Endothelial cell of umbilical vein (primary cell): ENCODE results near the gene FMNL2. TPM values are rescaled to one million over a fixed set of nuclear protein-coding genes. Genes with fewer than 3 reads are reported as not detected.

Experiments
- BruUV-seq: library from RNA; stranded (reverse); fragments of 400-500 nt; replicated peaks from 2 replicates; lab custom pipeline; 2021; lab: Mats Ljungman, UMichigan
- CTCF ChIA-PET: fragments of 300-600, 350-600 bp; sonication (Branson Sonifier 250); formaldehyde crosslinking; loops from one replicate; lab custom pipeline; 2021; ENCODE audit warnings: antibody characterized with exemption, inconsistent platforms; lab: Charles Lee
- POLR2A ChIA-PET: fragments of 300-600, 350-600 bp; sonication (Branson Sonifier 250); formaldehyde crosslinking; loops from one replicate; lab custom pipeline; 2021; ENCODE audit warnings: antibody characterized with exemption, inconsistent platforms; lab: Charles Lee
- DNase-seq: peaks from one replicate; pipeline ENCODE4 v3.0.0-alpha.2; 2011; ENCODE audit warnings: low read depth, low spot score
- FAIRE-seq: peaks from 2 replicates; lab custom pipeline; 2011; peaks lifted over from hg19 to GRCh38; lab: Jason Lieb, UNC
- H2AFZ ChIP-seq: 2 replicates; pipeline ENCODE4 v1.6.0; 2012; ENCODE audit warnings: low read depth, low read length, control low read depth, inconsistent platforms
- H3K27ac ChIP-seq: 2 replicates; pipeline ENCODE4 v1.5.1; 2011; ENCODE audit warnings: low read depth, mild to moderate bottlenecking, control low read depth, low read length, moderate library complexity; ENCODE audit not compliant: insufficient read depth
- H3K27me3 ChIP-seq, 2 experiments: 2 replicates each; pipeline versions ENCODE4 v1.6.0 to v1.6.1; 2011; ENCODE audit warnings: low read length in 2 of 2, mixed read lengths in 1 of 2; ENCODE audit not compliant: control insufficient read depth in 2 of 2, insufficient read depth in 2 of 2
- H3K36me3 ChIP-seq, 2 experiments: 2 replicates in 1 of 2; 3 replicates in 1 of 2; pipeline ENCODE4 v1.5.1; 2011; ENCODE audit warnings: low read length in 2 of 2, mild to moderate bottlenecking in 1 of 2, moderate library complexity in 1 of 2; ENCODE audit not compliant: control insufficient read depth in 2 of 2, insufficient read depth in 2 of 2; ENCODE audit errors: extremely low read depth in 1 of 2
- H3K4me1 ChIP-seq: 3 replicates; pipeline ENCODE4 v1.5.1; 2011; ENCODE audit warnings: mild to moderate bottlenecking, low read length; ENCODE audit not compliant: control insufficient read depth, insufficient read depth; ENCODE audit errors: extremely low read depth
- H3K4me2 ChIP-seq: 2 replicates; pipeline ENCODE4 v1.6.1; 2011; ENCODE audit warnings: low read length, control low read depth, mixed read lengths; ENCODE audit not compliant: insufficient read depth
- H3K4me3 ChIP-seq, 3 experiments: fragments of 200-600 bp in 1 of 3; sonication (generic), shearing (Covaris generic) in 1 of 3; replicated peaks in 1 of 3; 2 replicates each; pipeline ENCODE4 v1.5.1; 2011 to 2016; ENCODE audit warnings: control low read depth in 3 of 3, low read length in 3 of 3, mild to moderate bottlenecking in 2 of 3, inconsistent platforms in 1 of 3, low read depth in 1 of 3, moderate library complexity in 1 of 3; ENCODE audit not compliant: insufficient read depth in 1 of 3
- H3K79me2 ChIP-seq: 2 replicates; pipeline ENCODE4 v1.6.0; 2012; ENCODE audit warnings: low read length, inconsistent platforms; ENCODE audit not compliant: control insufficient read depth, insufficient read depth
- H3K9ac ChIP-seq: replicated peaks from 2 replicates; pipeline ENCODE3; 2011; ENCODE audit warnings: low read length, control low read depth; ENCODE audit not compliant: insufficient read depth; ENCODE audit errors: extremely low read depth
- H3K9me1 ChIP-seq: replicated peaks from 3 replicates; pipeline ENCODE4 v1.6.0; 2011; ENCODE audit warnings: mild to moderate bottlenecking, low read length; ENCODE audit not compliant: control insufficient read depth, insufficient read depth; ENCODE audit errors: extremely low read depth
- H3K9me3 ChIP-seq: replicated peaks from 2 replicates; pipeline ENCODE4 v1.5.1; 2012; ENCODE audit warnings: low read length, inconsistent platforms; ENCODE audit not compliant: control insufficient read depth, insufficient read depth
- H4K20me1 ChIP-seq: replicated peaks from 2 replicates; pipeline ENCODE3; 2011; ENCODE audit warnings: mild to moderate bottlenecking, low read length; ENCODE audit not compliant: control insufficient read depth, insufficient read depth; ENCODE audit errors: extremely low read depth
- CTCF ChIP-seq, 2 donors: IDR thresholded peaks; 1 replicate in 1 of 2; 2 replicates in 1 of 2; pipeline ENCODE4 v1.5.1; 2011; ENCODE audit warnings: low read length in 2 of 2, mild to moderate bottlenecking in 2 of 2, moderate library complexity in 2 of 2, control low read depth in 1 of 2, inconsistent platforms in 1 of 2, low read depth in 1 of 2; ENCODE audit not compliant: insufficient read depth in 1 of 2; ENCODE audit errors: extremely low read depth in 1 of 2
- EZH2 ChIP-seq: IDR thresholded peaks from 2 replicates; pipeline ENCODE4 v1.6.1; 2012; ENCODE audit warnings: borderline replicate concordance, low read depth, mild to moderate bottlenecking, moderate library complexity, low read length, inconsistent platforms; ENCODE audit not compliant: severe bottlenecking
- FOS ChIP-seq: IDR thresholded peaks from 2 replicates; pipeline ENCODE4 v1.6.1; 2011; ENCODE audit warnings: mild to moderate bottlenecking, low read length, moderate library complexity, borderline replicate concordance; ENCODE audit not compliant: insufficient read depth
- GATA2 ChIP-seq: IDR thresholded peaks from 2 replicates; pipeline ENCODE4 v1.7.0; 2011; ENCODE audit warnings: low read depth, mild to moderate bottlenecking, moderate library complexity, mixed read lengths, low read length; ENCODE audit not compliant: insufficient read length, insufficient read depth
- JUN ChIP-seq: IDR thresholded peaks from 2 replicates; pipeline ENCODE4 v1.6.1; 2011; ENCODE audit warnings: borderline replicate concordance, low read depth; ENCODE audit not compliant: insufficient read length, insufficient read depth
- MAX ChIP-seq: IDR thresholded peaks from 2 replicates; pipeline ENCODE4 v1.6.1; 2011; ENCODE audit not compliant: insufficient read depth, insufficient read length
- MYC ChIP-seq: IDR thresholded peaks from one replicate; pipeline ENCODE4 v1.6.1; 2011; ENCODE audit warnings: mild to moderate bottlenecking, low read depth, low read length
- POLR2A ChIP-seq: IDR thresholded peaks from 2 replicates; pipeline ENCODE4 v1.6.1; 2012; ENCODE audit warnings: low read depth, mild to moderate bottlenecking, control low read depth, low read length
- dilution Hi-C: fragments of 300-500 bp; cut with MboI; formaldehyde crosslinking; loops from one replicate; pipeline ENCODE4 v1.15.0; 2019; ENCODE audit warnings: low sequenced_read_pairs; ENCODE audit not compliant: extremely low pct_ligation_motif_present
- intact Hi-C: fragments of 100-400 bp; cut with micrococcal nuclease; formaldehyde crosslinking; loops from one replicate; pipeline ENCODE4 v1.10.0; 2022
- polyA plus RNA-seq, 4 experiments: library from polyadenylated mRNA; depleted of rRNA in 3 of 4; stranded (reverse) in 3 of 4; unstranded in 1 of 4; fragments of >200 nt; gene quantifications; 2 replicates each; pipeline versions ENCODE4 v1.2.1 to v1.2.3, GENCODE V29; 2011 to 2012; ENCODE audit warnings: missing spikeins in 1 of 4
- total RNA-seq: library from RNA; stranded (reverse); gene quantifications from 2 replicates; pipeline ENCODE4 v1.2.3, GENCODE V29; 2021

The FMNL2 gene
- total and polyA plus RNA-seq, 2 donors (not counting 3 experiments of a cell fraction or from before 2014, with no cell fraction given) = 8.3 to 28.0 TPM

- H4K20me1 ChIP-seq = no peaks in the 10 kb centered on the region
- no peak overlapping the region for H2AFZ ChIP-seq
- H3K9ac ChIP-seq = no peak overlapping the region
- no peak overlapping the region for H3K4me2 ChIP-seq
- dilution Hi-C loops = no loop called here
- no peak for TF ChIP-seq CTCF (IDR thresholded peaks at IDR 0.05; ENCODE audit: extremely low read depth in 1 of 2, insufficient read depth in 1 of 2, low read depth in 1 of 2, low read length in 2 of 2)
- TF ChIP-seq MYC = no peak
- TF ChIP-seq EZH2 = no peak
- TF ChIP-seq MAX = no peak
- no peak for TF ChIP-seq FOS
- TF ChIP-seq GATA2 = no peak
- no peak for TF ChIP-seq POLR2A
- no peak for TF ChIP-seq JUN
- H3K9me1 ChIP-seq = no peaks in the 10 kb centered on the region
- POLR2A ChIA-PET = no interaction called here
- H3K4me1 ChIP-seq = peaks cover 26% of the 10 kb centered on the region
- no peak overlapping the region for H3K4me3 ChIP-seq
- H3K27me3 ChIP-seq = no peaks in the 10 kb centered on the region
- no peak overlapping the region for H3K27ac ChIP-seq
- FAIRE-seq = no peak
- intact Hi-C loops = loop anchor here (5.0 kb wide), 2 partner anchors 339 to 364 kb away; partner anchors contain the start of gene STAM2
- DNase-seq = no peak
- no peaks in the 10 kb centered on the region for H3K9me3 ChIP-seq
- H3K36me3 ChIP-seq = no peaks in the 10 kb centered on the region
- no peaks in the 10 kb centered on the region for H3K79me2 ChIP-seq
- no TSS peak for BruUV-seq
- CTCF ChIA-PET = interaction anchor here (1.3 to 2.7 kb wide), 2 partner anchors 11 to 16 kb away, joined by 4 to 9 read pairs; no protein-coding TSS in a partner anchor
Measured at GRCh38 chr2:152541712-152542111, 206.7 kb downstream of the FMNL2 start.
